ENCODE results near the gene KRT76.

KRT76 gene

DNA sequence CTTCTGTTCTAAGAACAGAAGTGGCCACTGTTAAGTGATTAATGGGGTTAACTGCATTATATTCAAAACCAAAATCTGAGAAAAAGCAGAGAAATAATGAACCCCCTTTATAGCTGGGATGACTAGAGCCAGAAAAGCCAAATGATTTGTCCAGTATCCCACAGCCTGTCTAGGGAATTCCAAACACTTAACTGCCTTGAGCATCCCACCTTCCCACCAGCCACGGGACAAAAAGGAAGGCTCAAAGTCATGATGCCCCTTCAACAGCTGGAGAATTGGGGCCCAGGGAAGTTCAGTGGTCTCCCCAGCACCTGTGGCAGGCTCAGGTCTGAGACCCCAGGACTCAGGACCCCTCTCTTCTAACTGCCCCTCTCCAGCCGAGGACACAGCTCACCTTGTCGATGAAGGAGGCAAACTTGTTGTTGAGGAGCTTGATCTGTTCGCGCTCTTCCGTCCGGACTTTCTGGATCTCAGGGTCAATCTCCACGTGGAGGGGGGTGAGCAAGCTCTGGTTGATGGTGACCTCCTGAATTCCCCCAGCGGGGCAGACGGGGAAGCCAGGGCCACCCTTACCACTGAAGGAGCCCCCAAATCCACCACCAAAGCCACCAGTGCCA, 36.2 kb upstream of the KRT76 start:
- no peak for DNase-seq

DNA sequence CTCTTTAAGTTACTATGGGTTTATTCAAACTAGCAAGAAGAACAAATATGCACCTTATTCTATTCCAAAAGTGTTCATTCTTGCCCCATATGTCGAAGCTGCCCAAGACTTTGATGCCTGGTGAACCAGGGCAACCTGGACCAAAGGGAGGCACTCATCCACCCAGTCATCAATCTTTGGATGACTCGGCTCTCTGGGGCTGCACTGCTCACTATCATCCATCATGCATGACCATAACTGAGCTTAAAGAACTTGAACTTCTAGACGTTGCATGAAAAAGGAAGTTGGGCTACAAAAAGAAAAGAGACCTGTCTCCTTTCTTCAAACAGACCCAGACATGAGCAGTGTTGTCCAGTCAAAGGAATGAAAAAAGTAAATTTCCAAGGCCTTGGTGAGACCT, 35.6 kb upstream of the KRT76 start:
- no peak for DNase-seq

DNA sequence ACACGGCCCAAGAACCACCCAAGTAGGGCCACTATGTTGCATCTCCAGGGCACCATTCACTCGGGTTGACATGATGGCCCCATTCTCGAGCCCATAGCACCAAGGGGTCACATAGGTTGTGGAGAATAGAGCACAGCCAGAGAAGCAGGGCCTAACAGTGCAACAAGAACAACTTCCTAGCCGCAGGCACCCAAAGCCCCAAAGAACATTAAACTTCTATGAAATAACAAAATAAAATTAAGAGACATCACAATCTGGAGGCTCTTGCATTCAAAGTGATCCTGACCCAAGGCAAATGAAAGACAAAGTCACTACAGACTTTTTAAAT, 34.9 kb upstream of the KRT76 start:
- DNase-seq: no peak

DNA sequence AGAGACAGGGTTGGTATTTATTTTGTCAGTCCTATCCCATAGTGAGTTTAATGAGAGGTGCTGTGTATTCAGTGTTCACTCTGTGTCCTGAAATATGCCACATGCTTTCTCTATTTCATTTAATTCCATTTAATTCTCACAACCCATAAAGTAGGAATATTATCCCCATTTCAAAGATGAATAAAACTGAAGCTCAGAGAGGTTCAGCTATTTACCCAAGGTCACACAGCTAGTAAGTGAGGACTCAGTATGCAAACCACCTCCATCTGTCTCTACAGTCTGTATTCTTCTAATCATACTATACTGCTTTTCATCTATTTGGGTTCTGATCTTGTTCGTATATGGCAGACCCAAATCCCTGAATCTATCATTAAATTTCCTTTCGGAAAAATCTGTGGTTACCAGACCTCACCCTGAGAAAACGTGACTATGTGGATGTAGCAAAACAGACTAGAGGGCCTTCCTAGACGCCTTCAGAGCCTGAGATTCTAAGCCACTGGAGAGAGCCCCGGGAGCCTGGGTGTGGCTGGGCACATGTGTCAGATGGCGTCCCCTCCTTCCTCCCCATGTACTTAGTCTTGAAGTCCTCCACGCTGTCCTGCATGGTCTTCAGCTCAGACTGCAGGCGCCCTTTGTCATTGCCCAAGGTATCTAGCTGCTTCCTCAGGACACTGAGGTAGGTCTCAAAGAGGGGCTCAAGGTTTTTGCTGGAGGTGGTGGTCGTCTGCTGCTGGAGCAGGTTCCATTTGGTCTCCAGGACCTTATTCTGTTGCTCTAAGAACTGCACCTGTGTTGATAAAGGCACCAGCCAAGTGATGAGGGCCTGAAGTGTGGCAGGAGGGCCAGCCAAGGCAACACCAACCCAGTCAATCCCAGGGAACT, 34.3 kb upstream of the KRT76 start:
- DNase-seq: no peak

DNA sequence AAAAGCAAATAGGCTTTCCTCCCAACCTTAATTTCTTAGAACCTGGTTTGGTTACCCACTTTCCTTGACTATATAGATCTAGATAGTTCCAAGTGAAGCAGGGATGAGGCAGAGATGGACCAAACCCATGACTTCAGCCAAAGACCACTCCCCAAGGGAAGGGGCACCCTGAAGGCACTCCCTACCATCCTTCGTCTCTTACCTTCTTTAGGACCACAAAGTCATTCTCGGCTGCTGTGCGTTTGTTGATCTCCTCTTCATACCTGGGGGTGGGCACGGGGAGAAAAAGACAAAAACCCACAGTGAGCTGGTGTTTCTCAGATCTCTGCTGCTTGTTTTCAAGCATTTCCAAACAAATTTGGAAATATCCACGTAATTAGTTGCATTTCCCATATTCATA, 33.4 kb upstream of the KRT76 start:
- no peak for DNase-seq

DNA sequence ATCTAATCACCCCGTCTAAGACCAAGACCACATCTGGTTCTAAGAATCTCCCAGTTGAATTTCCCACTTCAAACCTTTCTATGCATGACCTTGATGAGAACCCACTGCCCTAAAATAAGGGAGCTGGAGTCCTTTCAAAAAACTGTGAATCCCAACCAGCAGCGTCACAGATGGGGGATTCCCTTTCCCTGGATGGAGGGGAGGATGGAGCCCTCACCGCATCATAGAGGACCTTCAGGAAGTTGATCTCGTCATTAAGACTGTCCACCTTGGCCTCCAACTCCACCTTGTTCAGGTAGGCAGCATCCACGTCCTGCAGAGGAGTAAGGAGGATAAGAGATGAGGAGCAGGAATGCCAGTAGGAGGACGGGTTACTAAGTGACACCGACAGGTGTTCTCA, 32.0 kb upstream of the KRT76 start:
- DNase-seq: no peak

DNA sequence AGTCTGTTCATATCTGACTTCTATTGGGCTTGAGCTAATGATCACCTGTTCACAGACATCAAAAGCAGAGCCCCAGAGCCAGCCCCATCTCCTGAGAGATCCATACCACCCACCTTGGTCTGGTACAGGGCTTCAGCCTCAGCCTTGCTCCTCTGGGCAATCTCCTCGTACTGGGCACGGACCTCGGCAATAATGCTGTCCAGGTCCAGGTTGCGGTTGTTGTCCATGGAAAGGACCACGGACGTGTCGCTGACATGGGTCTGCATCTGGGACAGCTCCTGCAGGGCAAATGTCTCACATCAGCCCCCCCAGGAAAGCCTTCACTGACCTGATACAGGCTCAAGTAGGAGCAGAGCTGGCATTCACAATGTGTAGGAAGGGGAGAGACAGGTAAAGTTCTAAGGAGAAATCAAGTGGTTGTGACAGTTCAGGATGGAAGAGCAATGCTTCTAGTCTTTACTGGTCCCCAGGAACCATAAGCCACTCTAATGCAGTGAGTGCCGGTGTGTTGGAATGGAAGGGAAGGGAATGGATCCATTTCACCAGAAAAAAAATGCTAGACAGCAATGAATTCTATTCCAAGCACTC, 31.5 kb upstream of the KRT76 start:
- no peak for DNase-seq

DNA sequence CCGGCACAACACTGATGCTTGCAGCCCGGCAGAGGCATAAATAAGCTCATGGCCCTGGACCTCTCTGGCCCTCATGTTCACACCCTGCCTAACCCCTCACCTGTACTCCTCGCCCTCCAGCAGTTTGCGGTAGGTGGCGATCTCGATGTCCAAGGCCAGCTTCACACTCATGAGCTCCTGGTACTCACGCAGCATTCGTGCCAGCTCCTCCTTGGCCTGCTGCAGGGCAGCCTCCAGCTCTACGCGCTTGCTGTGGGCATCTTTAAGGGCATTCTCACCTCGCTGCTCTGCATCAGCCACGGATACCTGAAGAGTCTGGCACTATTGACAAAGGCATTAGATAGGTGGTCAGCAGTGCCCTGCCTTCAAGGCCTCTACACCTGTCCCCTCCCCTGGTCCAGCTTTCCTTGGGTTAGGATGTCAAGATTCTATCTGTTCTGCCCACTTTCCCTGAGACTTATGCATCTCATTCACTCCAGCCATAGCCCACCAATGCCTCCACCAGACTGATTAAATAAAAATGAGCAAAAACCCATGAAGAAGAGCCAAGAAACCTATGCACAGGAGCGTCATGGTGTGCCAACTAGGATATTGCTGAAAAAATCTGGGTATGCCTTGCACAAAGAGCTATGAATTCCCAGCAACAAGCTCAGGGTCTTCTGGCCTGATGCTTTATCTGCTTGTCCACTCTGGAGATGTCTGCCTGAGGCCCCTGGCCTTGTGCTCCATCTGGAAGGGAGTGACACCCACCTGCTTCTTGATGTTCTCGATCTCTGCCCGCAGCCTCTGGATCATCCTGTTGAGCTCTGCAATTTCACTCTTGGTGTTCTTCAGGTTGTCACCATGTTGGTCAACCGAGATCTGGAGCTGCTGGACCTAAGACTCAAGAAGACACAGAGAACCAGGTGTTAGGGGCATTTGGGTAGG, 30.7 kb upstream of the KRT76 start:
- no peak for DNase-seq

DNA sequence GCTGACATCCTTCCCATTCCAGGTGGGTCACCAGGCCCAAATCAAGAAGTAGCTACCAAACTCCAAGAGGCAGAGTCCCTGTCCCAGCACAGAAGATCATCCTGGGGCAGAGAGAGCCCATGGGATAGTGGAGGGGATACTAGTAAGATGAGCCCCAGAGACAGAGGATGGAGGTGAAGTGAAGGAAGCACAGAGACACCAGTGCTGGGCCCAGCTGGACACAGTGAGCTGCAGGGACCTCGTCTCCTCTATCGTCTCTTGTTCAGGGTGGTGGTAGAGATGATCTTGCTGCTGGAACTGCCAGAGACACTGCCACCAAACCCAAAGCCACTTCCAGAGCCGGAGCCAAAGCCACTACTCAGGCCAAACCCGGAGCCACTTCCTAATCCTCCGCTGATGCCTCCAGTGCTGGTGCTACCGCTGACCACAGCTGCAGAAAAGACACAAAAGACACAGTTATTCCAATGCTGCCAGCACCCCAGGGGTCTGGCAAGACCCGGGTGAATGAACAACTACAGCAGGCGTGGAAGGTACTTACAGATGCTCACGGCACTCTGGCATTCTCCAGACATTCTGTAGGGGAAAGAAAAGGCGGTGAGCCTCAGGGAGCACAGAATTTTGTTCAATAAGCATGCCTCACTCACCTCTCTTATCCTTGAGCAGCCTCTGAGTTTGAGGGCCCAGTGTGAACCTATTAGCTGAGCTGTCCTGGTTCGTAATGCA, 29.8 kb upstream of the KRT76 start:
- no peak for DNase-seq

DNA sequence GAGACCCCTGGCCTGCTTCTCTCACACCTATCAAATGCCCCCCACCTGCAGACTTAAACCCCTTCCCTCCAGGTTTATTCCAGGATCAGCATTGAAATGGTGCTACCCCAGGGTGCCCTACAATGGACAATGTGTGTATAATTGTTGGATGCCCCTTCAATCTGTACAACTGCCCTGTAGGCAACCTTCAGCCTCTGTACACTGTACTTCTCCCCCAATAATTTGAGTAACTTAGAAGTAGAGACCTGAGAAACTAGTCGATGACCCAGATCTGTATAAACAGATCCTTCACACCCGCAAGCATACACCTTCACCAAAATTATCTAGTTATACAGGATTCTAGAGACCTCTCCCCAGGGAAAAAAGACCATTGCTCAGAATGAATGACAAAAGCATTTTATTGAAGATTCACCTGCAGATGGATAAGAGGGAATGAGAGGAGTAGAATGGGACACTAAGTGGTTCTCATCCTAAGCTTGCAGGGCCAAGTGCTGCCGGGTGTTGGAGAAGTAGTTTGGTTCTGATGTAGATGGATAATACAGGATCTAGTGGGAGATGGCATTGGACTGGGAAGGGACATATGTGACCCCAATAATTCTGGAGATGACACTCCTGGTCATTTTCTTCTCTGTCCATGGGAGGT, 29.1 kb upstream of the KRT76 start:
- no peak for DNase-seq

DNA sequence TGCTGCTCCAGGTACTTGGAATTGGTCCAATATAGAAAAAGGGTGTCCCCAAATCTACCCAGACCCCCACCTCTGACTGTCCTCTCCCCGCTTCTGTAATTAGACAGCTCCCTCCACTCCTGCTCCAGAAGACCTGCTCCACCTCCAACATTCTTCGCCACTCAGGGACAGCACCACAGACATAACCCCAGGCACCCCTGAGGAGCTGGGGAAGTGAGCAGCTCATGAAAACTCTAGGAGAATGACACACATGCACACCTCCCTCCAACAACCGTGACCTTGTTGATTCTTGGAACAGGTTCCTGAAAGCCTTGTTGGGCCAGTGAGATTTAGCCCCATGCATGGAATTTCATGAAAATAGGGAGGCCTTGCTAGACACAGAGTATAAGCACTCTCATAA, 28.6 kb upstream of the KRT76 start:
- DNase-seq: no peak

DNA sequence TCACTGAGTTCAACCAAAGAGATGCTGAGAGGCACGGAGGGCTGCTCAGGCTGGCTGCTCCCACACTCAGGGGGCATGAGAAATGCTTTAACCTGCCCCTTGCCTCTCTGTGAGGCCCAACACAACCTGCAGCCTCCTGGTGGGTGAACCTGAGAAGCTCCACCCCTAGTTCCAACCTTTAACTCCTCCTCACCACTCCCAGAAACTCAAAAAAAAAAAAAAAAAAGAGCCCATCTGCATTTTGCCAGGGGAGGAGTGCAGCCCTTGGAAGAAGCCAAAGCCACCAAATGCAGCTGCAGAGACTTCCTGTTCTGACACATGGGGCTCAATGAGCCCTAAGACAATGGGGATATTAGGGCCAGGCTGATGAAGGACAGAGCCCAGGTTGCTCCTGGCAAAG, 27.9 kb upstream of the KRT76 start:
- DNase-seq: no peak

DNA sequence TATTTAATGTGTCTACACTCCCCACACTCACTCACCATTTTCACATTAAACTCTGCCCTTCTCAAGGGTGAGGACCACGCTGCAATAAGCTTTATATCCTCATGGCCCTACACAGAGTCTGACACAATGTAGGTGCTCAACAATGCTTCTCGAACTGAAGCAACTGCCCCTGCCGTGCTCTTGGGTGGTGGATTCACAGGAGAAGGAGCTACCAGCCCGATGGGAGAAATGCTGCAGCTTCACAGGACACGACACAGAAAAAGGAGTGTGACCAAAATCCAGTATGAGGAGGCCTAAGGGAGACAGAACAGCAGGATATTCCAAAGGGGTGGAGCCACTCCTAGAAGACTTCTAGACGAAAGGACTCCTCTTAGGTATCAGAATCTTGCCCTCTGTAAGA, 25.3 kb upstream of the KRT76 start:
- DNase-seq: no peak

DNA sequence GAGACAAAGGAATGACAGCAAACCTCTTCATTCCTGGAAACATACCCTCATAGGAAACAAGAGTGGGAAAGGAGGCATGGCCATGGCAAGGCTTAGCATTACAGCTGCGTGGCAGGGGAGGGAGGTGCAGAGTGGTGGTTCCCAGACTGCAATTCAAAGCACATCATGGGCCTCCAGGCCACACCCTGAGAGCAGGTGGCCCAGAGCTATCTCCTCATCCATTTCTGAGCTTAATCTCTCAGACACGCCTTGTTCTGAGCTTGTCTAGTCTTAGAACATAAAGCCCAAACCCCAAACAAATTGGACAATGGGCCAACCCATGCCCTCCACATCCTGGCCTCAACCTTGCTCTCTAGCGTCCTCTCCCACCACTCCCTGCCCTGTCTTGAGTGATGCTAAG, 24.6 kb upstream of the KRT76 start:
- no peak for DNase-seq

DNA sequence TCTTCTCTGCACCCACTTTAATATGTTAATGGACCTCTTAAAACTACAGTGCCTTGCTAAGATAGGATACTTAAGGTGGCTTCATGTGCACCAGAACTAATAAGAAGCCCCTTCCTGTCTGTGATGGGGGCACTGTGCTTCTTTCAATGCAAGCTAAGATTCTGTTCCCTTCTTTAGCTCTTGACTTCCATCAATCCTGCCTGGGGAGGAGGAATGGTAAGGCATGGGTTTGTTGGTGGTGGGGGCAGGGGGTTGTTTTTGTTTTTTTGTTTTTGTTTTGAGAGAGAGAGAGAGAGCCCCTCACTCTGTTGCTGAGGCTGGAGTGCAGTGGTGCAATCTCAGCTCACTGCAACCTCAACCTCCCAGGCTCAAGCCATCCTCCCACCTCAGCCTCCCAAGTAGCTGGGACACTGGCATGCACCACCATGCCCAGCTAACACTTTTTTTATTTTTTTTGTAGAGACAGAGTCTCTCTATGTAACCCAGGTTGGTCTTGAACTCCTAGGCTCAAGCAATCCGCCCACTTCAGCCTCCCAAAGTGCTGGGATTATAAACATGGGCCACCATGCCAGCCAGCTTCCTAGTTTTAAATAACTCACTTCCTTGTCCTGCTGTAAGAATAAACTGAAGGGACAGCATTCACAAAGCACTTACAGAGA, 23.2 kb upstream of the KRT76 start:
- no peak for DNase-seq

DNA sequence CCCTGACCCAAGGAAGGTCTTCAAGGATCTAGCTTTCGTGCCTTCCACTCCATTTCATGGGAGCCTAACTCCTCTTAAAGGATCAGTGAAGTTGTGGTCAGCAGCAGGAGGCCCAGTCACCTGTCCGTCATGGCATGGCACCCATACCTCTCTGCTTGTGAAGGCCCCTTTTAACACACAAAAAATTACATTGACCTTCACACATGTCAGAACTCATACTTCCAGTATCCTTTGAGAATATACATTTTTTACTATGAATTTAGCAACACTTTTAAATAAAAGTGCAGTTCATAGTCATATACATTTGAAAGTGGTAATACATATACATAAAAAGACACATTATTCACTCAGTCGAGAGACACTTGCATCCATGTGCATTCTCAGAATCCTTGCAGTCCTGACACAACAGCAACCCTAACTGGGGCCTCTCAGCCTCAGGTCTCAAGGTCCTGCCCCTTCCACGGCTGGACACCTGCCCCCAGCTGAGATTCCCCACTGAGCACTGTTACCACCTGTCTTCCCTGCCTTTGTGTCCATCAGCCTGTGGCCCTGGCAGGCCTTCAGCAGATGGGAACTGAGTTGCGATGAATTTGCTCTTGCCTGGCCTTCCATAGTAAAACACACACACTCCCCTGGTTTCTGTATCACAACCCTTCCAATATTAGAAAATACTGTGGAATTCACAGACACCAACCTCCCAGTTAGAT, 22.5 kb upstream of the KRT76 start:
- no peak for DNase-seq

DNA sequence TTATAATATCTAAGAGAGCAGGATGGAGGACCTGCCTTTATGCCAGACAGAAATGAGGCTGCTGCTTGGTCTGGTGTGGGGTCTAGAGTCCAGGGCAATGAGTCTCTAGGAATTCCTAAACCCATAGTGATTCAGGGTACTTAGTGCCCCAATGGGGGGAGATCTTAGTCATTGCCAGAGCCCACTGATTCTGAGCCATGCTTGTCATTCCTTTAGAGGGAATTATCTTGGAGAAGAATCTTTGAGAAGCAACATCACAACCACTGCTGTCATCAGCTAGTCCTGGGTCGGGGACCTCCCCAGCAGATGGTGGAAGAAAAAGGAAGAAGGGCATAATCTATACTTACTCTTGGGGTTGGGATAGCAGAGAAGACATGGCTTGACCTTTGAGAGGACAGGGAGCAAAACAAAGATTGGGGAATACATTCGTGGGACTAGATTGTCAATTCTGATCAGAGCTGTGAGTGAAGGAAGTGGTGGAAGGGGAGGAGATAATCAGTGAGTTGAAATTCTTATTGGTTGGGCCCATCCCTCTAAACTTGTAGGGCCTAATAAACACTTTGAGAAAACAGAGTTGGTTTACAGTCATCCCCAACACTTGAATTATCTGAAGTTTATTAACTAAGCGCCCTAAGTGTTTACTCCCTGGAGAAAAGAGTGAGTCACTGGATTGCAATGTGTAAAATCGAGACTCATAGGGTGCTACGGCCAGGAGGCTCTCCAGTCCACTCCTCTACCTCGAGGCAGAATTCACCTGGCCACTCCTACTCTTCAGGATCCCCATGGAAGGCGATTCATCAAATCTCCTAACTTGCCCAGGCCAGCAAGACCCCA, 21.7 kb upstream of the KRT76 start:
- no peak for DNase-seq

DNA sequence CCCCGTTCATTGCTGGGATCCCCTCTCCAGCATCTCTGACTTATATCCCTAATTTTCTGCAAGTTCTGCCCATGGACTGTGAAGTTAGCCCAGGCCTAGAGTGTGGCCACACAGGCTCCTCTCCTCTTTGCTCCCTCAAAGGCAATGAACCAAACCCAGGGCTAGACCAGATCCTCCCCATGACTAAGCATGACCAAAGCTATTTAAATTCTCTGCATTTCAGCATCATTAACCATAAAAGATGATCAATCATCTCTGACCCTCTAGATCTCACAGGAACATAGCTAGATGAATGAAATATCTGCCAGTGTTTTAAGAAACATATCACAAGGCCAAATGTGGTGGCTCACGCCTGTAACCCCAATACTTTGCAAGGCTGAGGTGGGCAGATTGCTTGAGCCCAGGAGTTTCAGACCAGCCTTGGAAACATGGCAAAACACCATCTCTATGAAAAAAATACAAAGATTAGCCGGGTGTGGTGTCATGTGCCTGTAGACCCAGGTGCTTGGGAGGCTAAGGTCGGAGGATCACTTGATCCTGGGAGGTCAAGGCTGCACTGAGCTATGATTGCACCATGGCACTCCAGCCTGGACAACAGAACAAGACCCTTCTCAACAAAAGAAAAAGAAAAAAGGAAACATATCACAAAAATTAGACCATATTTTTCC, 21.0 kb upstream of the KRT76 start:
- DNase-seq: no peak

DNA sequence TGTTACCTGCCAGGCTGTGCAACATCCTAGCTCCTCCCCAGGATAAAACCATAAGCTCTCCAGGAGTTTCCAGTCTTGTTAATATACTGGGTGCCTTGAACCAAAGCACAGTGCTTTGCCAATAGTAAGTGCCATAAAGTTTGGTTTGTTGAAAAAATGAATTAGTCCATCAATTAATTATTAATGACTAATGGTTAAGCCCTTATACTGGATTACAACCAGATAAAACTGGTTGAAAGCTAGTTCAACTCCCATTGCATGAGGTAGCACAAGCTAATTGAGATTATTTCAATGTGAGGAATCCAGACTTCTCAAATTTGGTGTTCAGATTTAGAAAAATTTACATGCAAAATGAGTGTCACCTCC, 20.4 kb upstream of the KRT76 start:
- DNase-seq: no peak
